Measurements from ENCODE around the gene KLHL29.

The KLHL29 gene

GRCh38 chr2:23366720-23367119 is 18.3 kb upstream of the KLHL29 start:
- H3K4me3 ChIP-seq (ENCODE audit: low read depth, low read length), result no peak overlapping the region
- TF ChIP-seq CTCF (IDR thresholded peaks at IDR 0.05; ENCODE audit: low read depth, low read length, missing control alignments), result no peak
- in situ Hi-C loops (cut with HindIII; ENCODE audit: low sequenced_read_pairs), result no loop called here

DNA sequence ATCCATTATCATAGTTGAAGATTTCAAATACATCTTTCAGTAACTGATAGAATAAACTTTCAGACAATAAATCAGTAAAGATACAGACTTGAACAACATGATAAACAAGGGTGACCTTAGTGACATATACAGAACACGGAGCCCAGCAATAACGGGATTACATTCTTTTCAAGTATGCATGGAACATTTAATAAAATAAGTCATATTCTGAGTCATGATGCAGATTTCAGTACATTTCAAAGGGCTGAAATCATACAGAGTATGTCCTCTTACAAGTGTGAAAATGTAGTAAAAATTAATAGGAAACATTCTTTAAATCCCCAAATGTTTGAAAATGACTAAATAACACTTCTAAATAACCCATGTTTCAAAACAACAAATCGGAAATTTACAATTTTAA is 17.2 kb upstream of the KLHL29 start:
- in situ Hi-C loops (cut with HindIII; ENCODE audit: low sequenced_read_pairs), result no loop called here
- DNase-seq (ENCODE audit: low read depth), result no peak
- no peak overlapping the region for H3K4me3 ChIP-seq (ENCODE audit: low read depth, low read length)
- TF ChIP-seq CTCF (IDR thresholded peaks at IDR 0.05; ENCODE audit: low read depth, low read length, missing control alignments), result no peak

More at GRCh38 chr2:23366720-23367119, 18.3 kb upstream of the KLHL29 start:
- no peak for DNase-seq (ENCODE audit: low read depth)

DNA sequence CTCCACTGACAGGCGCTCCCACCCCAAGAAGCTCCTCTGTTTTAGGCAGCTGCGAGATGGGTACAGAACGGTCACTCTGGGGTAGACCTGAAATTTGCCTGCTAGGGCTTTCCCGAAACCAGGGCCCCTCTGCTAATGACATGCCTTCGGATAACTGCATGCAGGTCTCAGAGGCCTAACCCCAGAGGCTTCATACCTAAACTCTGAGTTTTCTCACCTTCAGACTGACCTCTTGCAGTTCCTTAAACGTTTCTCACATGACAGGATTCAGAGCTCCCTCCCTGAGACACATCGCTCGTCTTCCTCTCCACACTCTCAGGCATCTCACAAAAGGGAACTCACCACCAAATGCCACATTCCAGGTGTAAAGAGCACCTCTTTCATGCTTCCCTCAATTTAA is 11.3 kb upstream of the KLHL29 start:
- no peak overlapping the region for H3K4me3 ChIP-seq (ENCODE audit: low read depth, low read length)
- no peak for DNase-seq (ENCODE audit: low read depth)
- in situ Hi-C loops (cut with HindIII; ENCODE audit: low sequenced_read_pairs), result no loop called here
- TF ChIP-seq CTCF (IDR thresholded peaks at IDR 0.05; ENCODE audit: low read depth, low read length, missing control alignments), result no peak

- in situ Hi-C loops (cut with HindIII; ENCODE audit: low sequenced_read_pairs), result no loop called here
- DNase-seq (ENCODE audit: low read depth), result no peak
- H3K4me3 ChIP-seq (ENCODE audit: low read depth, low read length), result no peak overlapping the region
- TF ChIP-seq CTCF (IDR thresholded peaks at IDR 0.05; ENCODE audit: low read depth, low read length, missing control alignments), result no peak
These were observed 9.5 kb upstream of the KLHL29 start for GRCh38 chr2:23375448-23375847.

DNA sequence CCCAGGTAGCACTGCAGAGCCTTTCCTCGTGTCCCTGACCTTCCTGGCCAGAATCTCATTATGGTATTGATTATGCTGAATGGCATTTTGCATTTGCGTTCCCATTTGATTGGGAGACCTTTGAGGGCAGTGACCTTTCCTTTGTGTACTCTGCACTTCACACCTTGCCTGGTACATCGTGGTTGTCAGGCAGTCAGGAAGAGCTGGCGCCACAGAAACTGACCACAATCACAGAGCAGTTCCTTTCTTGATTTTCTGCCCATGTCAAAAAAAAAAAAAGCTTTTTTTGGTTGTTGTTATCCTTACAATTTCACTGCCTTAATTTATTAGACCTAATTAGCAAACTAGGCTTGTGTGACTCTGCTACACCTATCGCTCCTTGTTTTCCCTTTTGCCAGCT is 8.9 kb upstream of the KLHL29 start:
- no peak overlapping the region for H3K4me3 ChIP-seq (ENCODE audit: low read depth, low read length)
- in situ Hi-C loops (cut with HindIII; ENCODE audit: low sequenced_read_pairs), result no loop called here
- no peak for TF ChIP-seq CTCF (IDR thresholded peaks at IDR 0.05; ENCODE audit: low read depth, low read length, missing control alignments)
- no peak for DNase-seq (ENCODE audit: low read depth)

DNA sequence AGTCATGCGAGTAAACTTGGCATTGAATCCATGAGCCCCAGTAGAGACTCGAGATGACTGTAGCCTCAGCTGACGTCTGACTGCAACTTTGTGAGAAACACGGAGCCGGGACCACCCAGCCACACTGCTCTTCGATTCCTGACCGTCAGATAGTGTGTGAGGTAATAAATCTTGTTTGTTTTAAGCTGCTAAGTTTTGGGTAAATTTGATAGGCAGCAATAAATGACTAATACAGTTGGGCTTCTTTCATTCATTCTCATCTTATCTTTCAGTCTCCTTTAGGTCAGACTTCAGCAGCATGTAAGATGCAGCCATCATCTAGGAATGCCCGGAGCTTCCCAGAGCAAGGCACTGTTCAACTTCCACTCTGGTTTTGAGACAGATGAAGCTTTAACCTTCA is 8.0 kb upstream of the KLHL29 start:
- H3K4me3 ChIP-seq (ENCODE audit: low read depth, low read length), result no peak overlapping the region
- no peak for TF ChIP-seq CTCF (IDR thresholded peaks at IDR 0.05; ENCODE audit: low read depth, low read length, missing control alignments)
- in situ Hi-C loops (cut with HindIII; ENCODE audit: low sequenced_read_pairs), result no loop called here
- no peak for DNase-seq (ENCODE audit: low read depth)

DNA sequence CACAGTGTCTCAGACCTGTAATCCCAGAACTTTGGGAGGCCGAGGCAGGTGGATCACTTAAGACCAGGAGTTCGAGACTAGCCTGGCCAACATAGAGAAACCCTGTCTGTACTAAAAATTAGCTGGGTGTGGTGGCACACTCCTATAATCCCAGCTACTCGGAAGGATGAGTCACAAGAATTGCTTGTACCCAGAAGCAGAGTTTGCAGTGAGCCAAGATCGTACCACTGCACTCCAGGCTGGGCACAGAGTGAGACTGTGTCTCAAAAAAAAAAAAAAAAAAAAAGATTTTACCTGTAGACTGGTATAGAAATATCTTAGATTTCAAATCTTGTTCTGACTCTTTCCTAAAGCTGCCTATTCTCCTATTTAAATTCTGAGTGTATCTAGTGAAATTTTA is 7.2 kb upstream of the KLHL29 start:
- in situ Hi-C loops (cut with HindIII; ENCODE audit: low sequenced_read_pairs), result no loop called here
- no peak overlapping the region for H3K4me3 ChIP-seq (ENCODE audit: low read depth, low read length)
- no peak for TF ChIP-seq CTCF (IDR thresholded peaks at IDR 0.05; ENCODE audit: low read depth, low read length, missing control alignments)
- DNase-seq (ENCODE audit: low read depth), result no peak
